HepG2 (cell line): ENCODE results near the gene DYSF.

Experiments
- NFE2L2 ChIP-seq: fragments of 150-350 bp; IDR thresholded peaks from 2 replicates; pipeline ENCODE4 v1.6.1; 2014; ENCODE audit warnings: low read length
- POLR2AphosphoS5 ChIP-seq: IDR thresholded peaks from 2 replicates; pipeline ENCODE4 v1.6.1; 2012; ENCODE audit warnings: low read depth, low read length
- REL ChIP-seq: sonication (generic); formaldehyde crosslinking; conservative IDR thresholded peaks from 2 replicates; pipeline ENCODE4 v1.8.0; 2022; ENCODE audit warnings: mild to moderate bottlenecking, missing genetic modification reagents, moderate library complexity
- SMARCC2 ChIP-seq: fragments of 450-650 bp; IDR thresholded peaks from 2 replicates; pipeline ENCODE4 v1.6.1; 2017; ENCODE audit warnings: antibody characterized with exemption, mild to moderate bottlenecking
- TCF7 ChIP-seq: sonication (generic); IDR thresholded peaks from 2 replicates; pipeline ENCODE4 v1.6.1; 2016; ENCODE audit warnings: antibody characterized with exemption, low read depth
- TF ChIP-seq, protein P1 (sequence below): IDR thresholded peaks from 2 replicates; pipeline ENCODE4 v1.6.1; 2016

DNA sequence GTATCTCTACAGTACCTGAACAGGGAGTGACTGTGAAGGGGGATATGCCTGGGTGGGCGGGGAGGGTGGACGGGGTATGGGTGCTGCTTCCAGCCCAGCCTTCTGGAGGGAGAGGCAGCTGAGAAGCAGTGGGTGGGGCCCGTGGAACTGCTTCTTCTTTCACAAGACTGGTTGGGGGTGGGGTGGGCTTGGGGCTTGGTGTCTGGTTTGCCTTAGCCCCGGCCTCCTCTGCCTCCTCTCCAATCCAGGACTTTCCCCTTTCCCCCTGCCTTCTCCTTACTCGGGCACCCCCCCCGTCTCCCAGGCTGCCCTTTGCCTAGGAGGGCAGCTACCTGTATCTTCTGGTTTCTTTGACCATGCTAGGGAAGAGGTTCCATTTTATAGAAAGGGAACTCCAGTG lies 233.4 kb downstream of the DYSF start:
- TF ChIP-seq, protein P1, sequence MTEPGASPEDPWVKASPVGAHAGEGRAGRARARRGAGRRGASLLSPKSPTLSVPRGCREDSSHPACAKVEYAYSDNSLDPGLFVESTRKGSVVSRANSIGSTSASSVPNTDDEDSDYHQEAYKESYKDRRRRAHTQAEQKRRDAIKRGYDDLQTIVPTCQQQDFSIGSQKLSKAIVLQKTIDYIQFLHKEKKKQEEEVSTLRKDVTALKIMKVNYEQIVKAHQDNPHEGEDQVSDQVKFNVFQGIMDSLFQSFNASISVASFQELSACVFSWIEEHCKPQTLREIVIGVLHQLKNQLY (CRISPR knock-in tag): no peak
- TF ChIP-seq TCF7: no peak
- TF ChIP-seq SMARCC2: no peak
- TF ChIP-seq POLR2AphosphoS5: no peak
- no peak for TF ChIP-seq REL (CRISPR knock-in tag)
- no peak for TF ChIP-seq NFE2L2
